HepG2 (cell line): Measurements from ENCODE around the gene MOGAT3. TPM values are rescaled to one million over a fixed set of nuclear protein-coding genes. Genes with fewer than 3 reads are reported as not detected.

Experiments used
- ELF3 ChIP-seq: IDR thresholded peaks from 2 replicates; pipeline ENCODE4 v1.6.1; 2016; ENCODE audit warnings: missing genetic modification reagents, missing compliant biosample characterization
- HES4 ChIP-seq: sonication (generic); formaldehyde crosslinking; IDR thresholded peaks from 2 replicates; pipeline ENCODE4 v1.9.0; 2021; ENCODE audit warnings: mild to moderate bottlenecking, missing genetic modification reagents, borderline replicate concordance
- KDM2A ChIP-seq: sonication (generic); formaldehyde crosslinking; IDR thresholded peaks from 2 replicates; pipeline ENCODE4 v1.4.0; 2020; ENCODE audit warnings: low read depth, missing genetic modification reagents, borderline replicate concordance
- MEIS1 ChIP-seq: sonication (generic); formaldehyde crosslinking; IDR thresholded peaks from 2 replicates; pipeline ENCODE4 v1.9.0; 2021; ENCODE audit warnings: mild to moderate bottlenecking, missing genetic modification reagents, moderate library complexity, borderline replicate concordance
- MYC ChIP-seq: sonication (generic); formaldehyde crosslinking; IDR thresholded peaks from 2 replicates; pipeline ENCODE4 v1.9.0; 2021; ENCODE audit warnings: missing genetic modification reagents, borderline replicate concordance
- NCOR1 ChIP-seq: fragments of 200-600 bp; sonication (generic); IDR thresholded peaks from 2 replicates; pipeline ENCODE4 v1.7.0; 2017; ENCODE audit warnings: antibody characterized with exemption, low read length, borderline replicate concordance
- NFE2 ChIP-seq: sonication (generic); formaldehyde crosslinking; IDR thresholded peaks from 2 replicates; pipeline ENCODE4 v1.4.0; 2020; ENCODE audit warnings: missing genetic modification reagents
- NR2F2 ChIP-seq: IDR thresholded peaks from 2 replicates; pipeline ENCODE4 v1.6.1; 2012; ENCODE audit warnings: low read depth, inconsistent platforms, borderline replicate concordance
- PHF5A ChIP-seq: IDR thresholded peaks from one replicate; pipeline ENCODE4 v1.6.1; 2018; ENCODE audit warnings: low read depth, missing genetic modification reagents; ENCODE audit not compliant: unreplicated experiment
- SIN3B ChIP-seq: fragments of 150-350 bp; IDR thresholded peaks from 2 replicates; pipeline ENCODE4 v1.6.1; 2014; ENCODE audit warnings: low read length
- STAT5B ChIP-seq: sonication (generic); formaldehyde crosslinking; IDR thresholded peaks from 2 replicates; pipeline ENCODE4 v1.4.0; 2020; ENCODE audit warnings: missing genetic modification reagents
- XBP1 ChIP-seq: sonication (generic); formaldehyde crosslinking; IDR thresholded peaks from 2 replicates; pipeline ENCODE4 v1.5.0; 2020; ENCODE audit warnings: missing genetic modification reagents
- ZFP90 ChIP-seq: sonication (generic); formaldehyde crosslinking; IDR thresholded peaks from 2 replicates; pipeline ENCODE4 v1.8.0; 2022; ENCODE audit warnings: missing genetic modification reagents, mild to moderate bottlenecking, inconsistent platforms, borderline replicate concordance
- ZKSCAN8 ChIP-seq: IDR thresholded peaks from 2 replicates; pipeline ENCODE4 v1.6.1; 2016; ENCODE audit warnings: borderline replicate concordance, missing genetic modification reagents, missing compliant biosample characterization
- ZMYM4 ChIP-seq: sonication (generic); formaldehyde crosslinking; IDR thresholded peaks from 2 replicates; pipeline ENCODE4 v1.8.1; 2023; ENCODE audit warnings: mild to moderate bottlenecking, missing genetic modification reagents
- ZNF180 ChIP-seq: sonication (generic); formaldehyde crosslinking; IDR thresholded peaks from 2 replicates; pipeline ENCODE4 v1.4.0; 2020; ENCODE audit warnings: low read depth, missing genetic modification reagents, borderline replicate concordance
- ZNF282 ChIP-seq: fragments of 450-650 bp; IDR thresholded peaks from 2 replicates; pipeline ENCODE4 v1.6.1; 2018; ENCODE audit not compliant: partially characterized antibody
- ZNF530 ChIP-seq: sonication (generic); formaldehyde crosslinking; IDR thresholded peaks from 2 replicates; pipeline ENCODE4 v1.5.0; 2020; ENCODE audit warnings: low read depth, mild to moderate bottlenecking, missing genetic modification reagents
- ZNF543 ChIP-seq: sonication (generic); formaldehyde crosslinking; IDR thresholded peaks from 2 replicates; pipeline ENCODE4 v1.4.0; 2020; ENCODE audit warnings: mild to moderate bottlenecking, missing genetic modification reagents
- ZNF670 ChIP-seq: sonication (generic); formaldehyde crosslinking; IDR thresholded peaks from 2 replicates; pipeline ENCODE4 v1.8.0; 2022; ENCODE audit warnings: mild to moderate bottlenecking, missing genetic modification reagents, borderline replicate concordance
- ZNF775 ChIP-seq: sonication (generic); formaldehyde crosslinking; IDR thresholded peaks from 2 replicates; pipeline ENCODE4 v1.4.0; 2020; ENCODE audit warnings: missing genetic modification reagents, mild to moderate bottlenecking, moderate library complexity, borderline replicate concordance
- ZNF850 ChIP-seq: sonication (generic); formaldehyde crosslinking; conservative IDR thresholded peaks from 2 replicates; pipeline ENCODE4 v1.9.0; 2021; ENCODE audit warnings: mild to moderate bottlenecking, missing genetic modification reagents
- polyA plus RNA-seq, 8 experiments: library from polyadenylated mRNA; depleted of rRNA in 3 of 8; stranded (reverse) in 7 of 8; unstranded in 1 of 8; fragments of >200 nt; fragmentation: Illumina TruSeq in 4 of 8; extraction: Trizol in 4 of 8; gene quantifications; 2 replicates each; pipeline versions ENCODE4 v1.2.1 to v1.2.3, GENCODE V29; 2011 to 2016; ENCODE audit warnings: low read depth in 4 of 8, missing spikeins in 1 of 8, mixed read lengths in 1 of 8; ENCODE audit not compliant: insufficient read depth in 1 of 8
- total RNA-seq, 5 experiments: library from RNA; depleted of rRNA; stranded (reverse); fragments of >200 nt; fragmentation: Illumina TruSeq; extraction: Trizol; gene quantifications; 2 replicates each; pipeline ENCODE4 v1.2.3, GENCODE V29; 2016; ENCODE audit warnings: low read depth in 1 of 5
- TF ChIP-seq, protein P1 (sequence below): sonication (generic); IDR thresholded peaks from 2 replicates; pipeline ENCODE4 v1.6.1; 2016; ENCODE audit warnings: low read depth, borderline replicate concordance
- TF ChIP-seq, protein P2 (sequence below): sonication (generic); formaldehyde crosslinking; IDR thresholded peaks from 2 replicates; pipeline ENCODE4 v1.8.0; 2022; ENCODE audit warnings: missing genetic modification reagents, mild to moderate bottlenecking, inconsistent platforms, borderline replicate concordance

MOGAT3 gene
- total and polyA plus RNA-seq, 2 of the 13 experiments (the other 11 are each of a cell fraction or from before 2014, with no cell fraction given) = 22.5 to 30.5 TPM

DNA sequence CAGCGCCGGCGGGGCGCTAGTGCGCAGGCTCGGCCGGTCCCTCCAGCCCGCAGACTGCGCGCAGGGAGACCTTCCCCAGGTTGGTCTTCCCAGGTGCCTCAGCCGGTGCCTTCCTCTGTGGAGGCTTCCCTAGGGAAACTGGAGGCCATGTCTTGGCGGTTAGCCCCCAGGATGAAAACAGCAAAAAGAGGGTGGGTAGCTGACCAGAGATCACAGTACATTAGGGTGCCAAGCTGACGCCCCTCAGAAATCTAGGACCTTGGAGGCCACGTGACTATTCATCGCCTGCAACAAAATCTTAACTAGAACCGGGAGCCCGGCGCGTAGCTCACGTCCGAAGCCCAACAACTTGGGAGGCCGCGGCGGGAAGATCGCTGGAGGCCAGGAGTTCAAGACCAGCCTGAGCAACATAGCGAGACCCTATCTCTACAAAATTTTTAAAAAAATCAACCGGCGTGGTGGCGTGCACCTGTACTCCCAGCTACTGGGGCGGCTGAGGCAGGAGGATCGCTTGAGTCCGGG, 44.4 kb upstream of the MOGAT3 start (continued):
- TF ChIP-seq ZFP90 (CRISPR knock-in tag) = no peak
- no peak for TF ChIP-seq NCOR1
- no peak for TF ChIP-seq HES4 (CRISPR knock-in tag)
- no peak for TF ChIP-seq ZNF850
- no peak for TF ChIP-seq NR2F2
- TF ChIP-seq, protein P1, sequence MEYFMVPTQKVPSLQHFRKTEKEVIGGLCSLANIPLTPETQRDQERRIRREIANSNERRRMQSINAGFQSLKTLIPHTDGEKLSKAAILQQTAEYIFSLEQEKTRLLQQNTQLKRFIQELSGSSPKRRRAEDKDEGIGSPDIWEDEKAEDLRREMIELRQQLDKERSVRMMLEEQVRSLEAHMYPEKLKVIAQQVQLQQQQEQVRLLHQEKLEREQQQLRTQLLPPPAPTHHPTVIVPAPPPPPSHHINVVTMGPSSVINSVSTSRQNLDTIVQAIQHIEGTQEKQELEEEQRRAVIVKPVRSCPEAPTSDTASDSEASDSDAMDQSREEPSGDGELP = no peak
- TF ChIP-seq ZNF180 (CRISPR knock-in tag) = no peak
- TF ChIP-seq NFE2 (CRISPR knock-in tag) = 0 out of 2 replicates have a peak, but pooled peaks have one; percentile 7
- TF ChIP-seq PHF5A (CRISPR knock-in tag) = no peak
- TF ChIP-seq ZNF530 = no peak
- no peak for TF ChIP-seq MEIS1 (CRISPR knock-in tag)
- no peak for TF ChIP-seq STAT5B (CRISPR knock-in tag)
- TF ChIP-seq MYC (CRISPR knock-in tag) = no peak
- TF ChIP-seq ZMYM4 (CRISPR knock-in tag) = no peak
- TF ChIP-seq, protein P2, sequence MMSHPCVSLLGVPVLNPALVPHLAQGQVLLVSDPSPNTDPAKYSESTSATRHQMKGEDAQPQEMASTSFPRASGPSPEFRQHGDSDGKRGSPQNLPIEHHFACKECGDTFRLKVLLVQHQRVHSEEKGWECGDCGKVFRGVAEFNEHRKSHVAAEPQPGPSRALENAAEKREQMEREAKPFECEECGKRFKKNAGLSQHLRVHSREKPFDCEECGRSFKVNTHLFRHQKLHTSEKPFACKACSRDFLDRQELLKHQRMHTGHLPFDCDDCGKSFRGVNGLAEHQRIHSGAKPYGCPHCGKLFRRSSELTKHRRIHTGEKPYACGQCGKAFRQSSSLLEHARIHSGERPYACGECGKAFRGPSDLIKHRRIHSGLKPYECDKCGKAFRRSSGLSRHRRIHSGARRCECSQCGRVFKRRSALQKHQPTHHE (CRISPR knock-in tag) = no peak; the same call in 1 of the 2 replicates
- peak; percentile 25; the same call in 1 of the 2 replicates for TF ChIP-seq KDM2A (CRISPR knock-in tag)
- TF ChIP-seq ZNF670 = no peak
- TF ChIP-seq XBP1 (CRISPR knock-in tag) = no peak
- TF ChIP-seq ZNF775 = no peak
- no peak for TF ChIP-seq ZKSCAN8
- no peak for TF ChIP-seq ZNF282
- TF ChIP-seq ELF3 (CRISPR knock-in tag) = no peak; the same call in 1 of the 2 replicates
- TF ChIP-seq ZNF543 (CRISPR knock-in tag) = no peak
- TF ChIP-seq SIN3B = no peak
